HG03565 (cell line): ENCODE results near the gene PCNA.

Source experiments
- ATAC-seq: cut with Tn5 transposase; IDR thresholded peaks from one replicate; pipeline ENCODE4 v1.9.1; 2021; ENCODE audit warnings: mild to moderate bottlenecking, moderate library complexity; ENCODE audit not compliant: unreplicated experiment

PCNA gene

DNA sequence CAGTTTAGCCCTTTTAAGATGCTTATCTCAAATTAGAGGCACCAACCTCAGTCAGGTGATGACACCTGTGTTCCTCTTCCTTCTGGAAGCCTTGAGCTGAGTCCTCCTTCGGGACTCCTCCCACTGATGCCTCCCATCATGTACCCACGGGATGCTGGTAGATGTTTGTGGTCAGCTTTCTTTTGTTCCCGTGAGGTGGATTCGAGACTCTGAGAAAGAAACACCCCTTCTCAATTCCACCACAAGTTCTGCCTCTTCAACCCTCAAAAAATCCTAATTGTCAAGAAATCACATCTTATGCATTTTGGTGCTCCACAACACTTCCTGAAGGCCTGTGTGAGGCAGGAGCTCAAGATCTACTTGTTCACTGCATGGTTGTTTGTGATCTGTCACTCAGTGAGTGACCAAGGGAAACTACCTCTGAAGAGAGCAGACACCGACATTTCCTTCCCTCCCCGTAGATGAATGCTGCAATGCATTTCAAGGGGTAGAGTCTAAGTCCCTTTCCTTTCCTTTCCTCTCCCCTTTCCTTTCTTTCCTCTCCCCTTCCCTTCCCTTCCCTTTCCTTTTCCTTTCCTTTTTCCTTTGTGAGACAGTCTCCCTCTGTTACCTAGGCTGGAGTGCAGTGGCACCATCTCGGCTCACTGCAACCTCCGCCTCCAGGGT, 50.5 kb downstream of the PCNA start:
- ATAC-seq: no peak

DNA sequence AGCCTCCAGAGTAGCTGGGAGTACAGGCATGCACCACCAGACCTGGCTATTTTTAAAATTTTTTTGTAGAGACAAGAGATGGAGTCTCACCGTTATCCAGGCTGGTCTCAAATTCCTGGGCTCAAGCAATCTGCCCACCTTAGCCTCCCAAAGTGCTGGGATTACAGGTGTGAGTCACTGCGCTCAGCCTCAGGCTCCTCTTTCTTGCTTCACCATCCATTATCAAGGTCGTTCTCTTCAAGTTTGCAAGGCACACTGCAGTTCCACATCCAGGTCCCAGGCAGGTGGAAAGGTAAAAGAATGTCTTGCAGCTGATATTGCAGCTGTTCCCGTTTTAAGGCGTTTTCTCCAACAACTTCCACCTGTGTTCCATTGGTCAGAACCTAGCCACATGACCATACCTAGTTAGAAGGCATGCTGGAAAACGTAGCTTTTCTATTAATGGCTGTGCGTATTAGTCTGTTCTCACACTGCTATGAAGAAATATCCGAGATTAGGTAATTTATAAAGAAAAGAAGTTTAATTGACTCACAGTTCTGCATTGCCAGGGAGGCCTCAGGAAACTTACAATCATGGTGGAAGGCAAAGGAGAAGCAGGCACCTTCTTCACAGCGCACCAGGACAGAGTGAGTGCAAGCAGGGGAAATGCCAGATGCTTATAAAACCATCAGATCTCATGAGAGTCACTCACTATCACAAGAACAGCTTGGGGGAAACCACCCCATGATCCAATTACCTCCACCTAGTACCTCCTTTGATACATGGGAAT, 51.7 kb downstream of the PCNA start:
- no peak for ATAC-seq

DNA sequence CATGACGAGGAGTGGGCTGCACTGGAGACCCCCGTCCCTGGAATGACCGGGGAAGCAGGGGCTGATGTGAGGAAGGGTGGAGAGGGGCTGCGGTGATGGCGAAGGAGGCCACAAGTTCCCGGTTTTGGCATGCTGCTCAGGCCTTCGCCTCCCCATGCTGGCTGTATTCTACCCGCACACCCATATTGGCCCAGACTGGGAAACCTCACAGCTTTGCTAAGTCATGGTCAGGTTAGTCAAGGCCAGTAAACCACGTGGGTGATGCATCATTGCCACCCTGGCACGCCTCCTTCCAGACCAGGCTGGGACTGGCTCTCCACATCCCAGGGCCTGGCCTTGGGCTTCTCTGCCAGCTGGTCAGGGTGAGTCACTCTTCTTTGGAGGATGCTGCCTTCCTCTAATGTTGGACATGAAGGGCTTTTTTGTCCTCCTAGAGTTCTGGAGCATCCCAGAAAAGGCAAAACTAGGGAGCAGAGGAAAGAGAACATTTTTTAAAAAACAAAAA, 53.8 kb downstream of the PCNA start:
- no peak for ATAC-seq

GRCh38 chr20:5065166-5065878, 54.4 kb downstream of the PCNA start:
- ATAC-seq: no peak
